Ascending aorta (tissue), 2 donors: ENCODE results near the gene UBE2G2. TPM values are rescaled to one million over a fixed set of nuclear protein-coding genes. Genes with fewer than 3 reads are reported as not detected.

Experiments used
- DNase-seq, 2 donors: peaks; one replicate each; pipeline ENCODE4 v3.0.0-alpha.2; 2019; ENCODE audit warnings: low spot score in 2 of 2
- H3K27ac ChIP-seq, 2 donors: fragments of 200-600 bp; sonication (generic); one replicate each; pipeline ENCODE4 v1.5.1; 2016 to 2017; ENCODE audit warnings: mild to moderate bottlenecking in 1 of 2
- H3K27me3 ChIP-seq: fragments of 200-600 bp; sonication (generic); one replicate; pipeline ENCODE4 v1.5.1; 2017
- H3K36me3 ChIP-seq, 2 donors: fragments of 200-600 bp; sonication (generic); one replicate each; pipeline ENCODE4 v1.5.1; 2016
- H3K4me1 ChIP-seq, 2 donors: fragments of 200-600 bp; sonication (generic); one replicate each; pipeline ENCODE4 v1.5.1; 2016 to 2017; ENCODE audit warnings: mild to moderate bottlenecking in 1 of 2
- H3K4me3 ChIP-seq, 2 donors: fragments of 200-600 bp; sonication (generic); one replicate each; pipeline ENCODE4 v1.5.1; 2016 to 2017; ENCODE audit warnings: mild to moderate bottlenecking in 1 of 2
- H3K9me3 ChIP-seq, 2 donors: fragments of 200-600 bp; sonication (generic); one replicate each; pipeline ENCODE4 v1.5.1; 2016
- CTCF ChIP-seq, 3 experiments: fragments of 200-600 bp in 2 of 3; fragments of 450-650 bp in 1 of 3; sonication (generic) in 2 of 3; IDR thresholded peaks; one replicate each; pipeline ENCODE4 v1.5.1; 2016 to 2019; ENCODE audit warnings: antibody characterized with exemption in 3 of 3, mild to moderate bottlenecking in 1 of 3, moderate library complexity in 1 of 3
- intact Hi-C: fragments of 100-400 bp; cut with DNase I; formaldehyde crosslinking; loops from one replicate; pipeline ENCODE4 v1.15.1; 2023
- total RNA-seq: library from RNA; depleted of rRNA; stranded (reverse); fragments of >200 nt; gene quantifications from one replicate; pipeline ENCODE4 v1.1.0, GENCODE V29; 2016

The UBE2G2 gene
- total RNA-seq, 1 donor from 2014 or later = 58.1 TPM

- no peak for DNase-seq
- H3K36me3 ChIP-seq = peaks cover 0 to 5% of the 10 kb centered on the region in 2 donors
- no peaks in the 10 kb centered on the region for H3K9me3 ChIP-seq
- H3K27ac ChIP-seq = no peak overlapping the region
- H3K4me1 ChIP-seq = peaks cover 0 to 6% of the 10 kb centered on the region in 2 donors
- intact Hi-C loops = no loop called here
- no peak overlapping the region for H3K4me3 ChIP-seq
- no peaks in the 10 kb centered on the region for H3K27me3 ChIP-seq
- TF ChIP-seq CTCF (IDR thresholded peaks at IDR 0.05) = no peak
Observed at GRCh38 chr21:44791246-44791645, 10.4 kb downstream of the UBE2G2 start.

- H3K4me1 ChIP-seq = peaks cover 0 to 6% of the 10 kb centered on the region in 2 donors
- TF ChIP-seq CTCF (IDR thresholded peaks at IDR 0.05) = no peak
- H3K27ac ChIP-seq = no peak overlapping the region
- peaks cover 0 to 3% of the 10 kb centered on the region in 2 donors for H3K36me3 ChIP-seq
- no peaks in the 10 kb centered on the region for H3K27me3 ChIP-seq
- no peak for DNase-seq
- intact Hi-C loops = no loop called here
- no peak overlapping the region for H3K4me3 ChIP-seq
- H3K9me3 ChIP-seq = no peaks in the 10 kb centered on the region
Observed at GRCh38 chr21:44790368-44790767, 11.3 kb downstream of the UBE2G2 start.

- Histone ChIP-seq H3K27me3 (no peaks in the 10 kb centered on the region), H3K4me3 (no peak overlapping the region), H3K4me1 (peaks cover 0 to 6% of the 10 kb centered on the region in 2 donors), H3K27ac (no peak overlapping the region), H3K9me3 (no peaks in the 10 kb centered on the region), H3K36me3 (peaks cover 0 to 3% of the 10 kb centered on the region in 2 donors)
- intact Hi-C loops = no loop called here
- DNase-seq = no peak
- no peak for TF ChIP-seq CTCF (IDR thresholded peaks at IDR 0.05)
Observed at GRCh38 chr21:44789880-44790279, 11.7 kb downstream of the UBE2G2 start.

- no peak for DNase-seq
- Histone ChIP-seq H3K4me3 (no peak overlapping the region), H3K4me1 (no peaks in the 10 kb centered on the region), H3K27me3 (no peaks in the 10 kb centered on the region), H3K36me3 (peaks cover 4 to 9% of the 10 kb centered on the region in 2 donors), H3K9me3 (no peaks in the 10 kb centered on the region), H3K27ac (no peak overlapping the region)
- no peak for TF ChIP-seq CTCF (IDR thresholded peaks at IDR 0.05)
- intact Hi-C loops = no loop called here
Observed at GRCh38 chr21:44785620-44786335, 15.8 kb downstream of the UBE2G2 start.

GRCh38 chr21:44784810-44785209, 16.8 kb downstream of the UBE2G2 start:
- no peak overlapping the region for H3K4me3 ChIP-seq
- H3K4me1 ChIP-seq = no peaks in the 10 kb centered on the region
- TF ChIP-seq CTCF (IDR thresholded peaks at IDR 0.05) = no peak
- no peaks in the 10 kb centered on the region for H3K27me3 ChIP-seq
- no peak for DNase-seq
- intact Hi-C loops = no loop called here
- H3K9me3 ChIP-seq = no peaks in the 10 kb centered on the region
- H3K27ac ChIP-seq = no peak overlapping the region
- H3K36me3 ChIP-seq = peaks cover 4 to 6% of the 10 kb centered on the region in 2 donors
